Activated T-cell treated with anti-CD3 and anti-CD28 coated beads, Interleukin-2, amount 50 U/mL, for 72 hours (primary cell): ENCODE measurements around the gene ADAMTS2. TPM values are rescaled to one million over a fixed set of nuclear protein-coding genes. Genes with fewer than 3 reads are reported as not detected.

Experiments used
- ATAC-seq, 2 donors: fragments of 150-1000 bp; cut with Tn5 transposase; replicated peaks in 1 of 2; 2 replicates each; pipeline ENCODE4 v1.10.0; 2021; ENCODE audit warnings: moderate library complexity in 2 of 2, mild to moderate bottlenecking in 1 of 2
- DNase-seq, 2 donors: peaks; one replicate each; pipeline ENCODE4 v3.0.0; 2021 to 2022; ENCODE audit warnings: mixed read lengths in 1 of 2
- H3K27ac Mint-ChIP-seq: one replicate; pipeline ENCODE4 v1.8.0; 2022; ENCODE audit warnings: mild to moderate bottlenecking, moderate library complexity, mixed read lengths
- H3K27me3 Mint-ChIP-seq: one replicate; pipeline ENCODE4 v1.8.0; 2022; ENCODE audit warnings: low read depth, mixed read lengths
- H3K36me3 Mint-ChIP-seq, 2 donors: one replicate each; pipeline ENCODE4 v1.8.0; 2022; ENCODE audit warnings: mixed read lengths in 2 of 2, mild to moderate bottlenecking in 1 of 2; ENCODE audit not compliant: insufficient read depth in 2 of 2
- H3K4me1 Mint-ChIP-seq: one replicate; pipeline ENCODE4 v1.8.0; 2022; ENCODE audit warnings: low read depth, mixed read lengths
- H3K4me3 Mint-ChIP-seq, 2 donors: one replicate each; pipeline ENCODE4 v1.8.0; 2022; ENCODE audit warnings: mild to moderate bottlenecking in 2 of 2, mixed read lengths in 2 of 2, moderate library complexity in 2 of 2
- H3K9me3 Mint-ChIP-seq, 2 donors: one replicate each; pipeline ENCODE4 v1.8.0; 2022; ENCODE audit warnings: mixed read lengths in 2 of 2
- total RNA-seq, 2 donors: library from RNA; stranded (reverse); gene quantifications; one replicate each; pipeline ENCODE4 v1.2.3, GENCODE V29; 2022

Gene ADAMTS2
- total RNA-seq, 2 donors from 2014 or later = not detected

- Mint-ChIP-seq H3K27me3 (peaks cover 6% of the 10 kb centered on the region), H3K27ac (no peak overlapping the region), H3K36me3 (no peaks in the 10 kb centered on the region)
Measured at GRCh38 chr5:179232091-179232735, 113.0 kb downstream of the ADAMTS2 start.

GRCh38 chr5:179231309-179231708, 114.0 kb downstream of the ADAMTS2 start:
- peaks cover 6% of the 10 kb centered on the region for H3K27me3 Mint-ChIP-seq
- H3K36me3 Mint-ChIP-seq = no peaks in the 10 kb centered on the region
- H3K27ac Mint-ChIP-seq = no peak overlapping the region
- no peak overlapping the region for H3K4me3 Mint-ChIP-seq
- no peak for DNase-seq
- H3K4me1 Mint-ChIP-seq = no peaks in the 10 kb centered on the region
- no peak for ATAC-seq
- no peaks in the 10 kb centered on the region for H3K9me3 Mint-ChIP-seq

More at GRCh38 chr5:179232091-179232735, 113.0 kb downstream of the ADAMTS2 start:
- Mint-ChIP-seq H3K4me3 (no peak overlapping the region), H3K4me1 (no peaks in the 10 kb centered on the region), H3K9me3 (no peaks in the 10 kb centered on the region)
- no peak for DNase-seq
- ATAC-seq = no peak

GRCh38 chr5:179230061-179230461, 115.2 kb downstream of the ADAMTS2 start:
- no peaks in the 10 kb centered on the region for H3K4me1 Mint-ChIP-seq
- no peak overlapping the region for H3K27ac Mint-ChIP-seq
- H3K27me3 Mint-ChIP-seq = peaks cover 6% of the 10 kb centered on the region
- H3K9me3 Mint-ChIP-seq = no peaks in the 10 kb centered on the region
- DNase-seq (no peak), ATAC-seq (no peak)
- no peak overlapping the region for H3K4me3 Mint-ChIP-seq
- H3K36me3 Mint-ChIP-seq = no peaks in the 10 kb centered on the region

- Mint-ChIP-seq H3K27ac (no peak overlapping the region), H3K27me3 (no peaks in the 10 kb centered on the region), H3K9me3 (no peaks in the 10 kb centered on the region), H3K36me3 (peaks cover 0 to 2% of the 10 kb centered on the region in 2 donors), H3K4me3 (no peak overlapping the region), H3K4me1 (no peaks in the 10 kb centered on the region)
- DNase-seq (no peak), ATAC-seq (no peak)
Measured at GRCh38 chr5:179229331-179229831, 115.9 kb downstream of the ADAMTS2 start.

- Mint-ChIP-seq H3K9me3 (peaks cover 0 to under 1% of the 10 kb centered on the region in 2 donors), H3K4me1 (no peaks in the 10 kb centered on the region), H3K27ac (no peak overlapping the region), H3K36me3 (peaks cover under 1 to 2% of the 10 kb centered on the region in 2 donors), H3K27me3 (no peaks in the 10 kb centered on the region), H3K4me3 (no peak overlapping the region)
- ATAC-seq (no peak), DNase-seq (no peak)
Measured at GRCh38 chr5:179228341-179229121, 116.7 kb downstream of the ADAMTS2 start.

- Mint-ChIP-seq H3K4me1 (no peaks in the 10 kb centered on the region), H3K27ac (no peak overlapping the region), H3K36me3 (peaks cover 2% of the 10 kb centered on the region in 2 donors), H3K4me3 (no peak overlapping the region), H3K9me3 (peaks cover 6 to 7% of the 10 kb centered on the region in 2 donors), H3K27me3 (no peaks in the 10 kb centered on the region)
- no peak for DNase-seq
- no peak for ATAC-seq
Measured at GRCh38 chr5:179227580-179228311, 117.5 kb downstream of the ADAMTS2 start.

- H3K9me3 Mint-ChIP-seq = peaks cover 6 to 7% of the 10 kb centered on the region in 2 donors
- H3K27ac Mint-ChIP-seq = no peak overlapping the region
- DNase-seq (no peak), ATAC-seq (no peak)
- H3K4me1 Mint-ChIP-seq = no peaks in the 10 kb centered on the region
- peaks cover 2% of the 10 kb centered on the region in 2 donors for H3K36me3 Mint-ChIP-seq
- H3K4me3 Mint-ChIP-seq = no peak overlapping the region
- no peaks in the 10 kb centered on the region for H3K27me3 Mint-ChIP-seq
Measured at GRCh38 chr5:179227229-179227579, 118.1 kb downstream of the ADAMTS2 start.

- no peaks in the 10 kb centered on the region for H3K4me1 Mint-ChIP-seq
- no peak overlapping the region for H3K4me3 Mint-ChIP-seq
- H3K27ac Mint-ChIP-seq = no peak overlapping the region
- peaks cover 2% of the 10 kb centered on the region in 2 donors for H3K36me3 Mint-ChIP-seq
- H3K9me3 Mint-ChIP-seq = peaks cover 6 to 7% of the 10 kb centered on the region in 2 donors
- no peaks in the 10 kb centered on the region for H3K27me3 Mint-ChIP-seq
- no peak for ATAC-seq
- no peak for DNase-seq
Measured at GRCh38 chr5:179226696-179227095, 118.6 kb downstream of the ADAMTS2 start.

- ATAC-seq = no peak
- Mint-ChIP-seq H3K4me1 (no peaks in the 10 kb centered on the region), H3K36me3 (peaks cover 2% of the 10 kb centered on the region in 2 donors), H3K27ac (no peak overlapping the region), H3K4me3 (no peak overlapping the region), H3K27me3 (no peaks in the 10 kb centered on the region), H3K9me3 (peaks cover 6 to 7% of the 10 kb centered on the region in 2 donors)
- DNase-seq = no peak
Measured at GRCh38 chr5:179225387-179225786, 119.9 kb downstream of the ADAMTS2 start.

GRCh38 chr5:179224741-179225140, 120.5 kb downstream of the ADAMTS2 start:
- H3K36me3 Mint-ChIP-seq = peaks cover 2% of the 10 kb centered on the region in 2 donors
- H3K4me1 Mint-ChIP-seq = no peaks in the 10 kb centered on the region
- no peaks in the 10 kb centered on the region for H3K27me3 Mint-ChIP-seq
- ATAC-seq = no peak
- DNase-seq = no peak
- H3K27ac Mint-ChIP-seq = no peak overlapping the region
- H3K4me3 Mint-ChIP-seq = no peak overlapping the region
- peaks cover 6 to 7% of the 10 kb centered on the region in 2 donors for H3K9me3 Mint-ChIP-seq

- peaks cover 2% of the 10 kb centered on the region in 2 donors for H3K36me3 Mint-ChIP-seq
- no peak for DNase-seq
Measured at GRCh38 chr5:179223961-179224360, 121.3 kb downstream of the ADAMTS2 start.

GRCh38 chr5:179223528-179223927, 121.7 kb downstream of the ADAMTS2 start:
- Mint-ChIP-seq H3K27me3 (no peaks in the 10 kb centered on the region), H3K36me3 (peaks cover 2% of the 10 kb centered on the region in 2 donors), H3K9me3 (peaks cover 6 to 7% of the 10 kb centered on the region in 2 donors), H3K27ac (no peak overlapping the region), H3K4me3 (no peak overlapping the region), H3K4me1 (no peaks in the 10 kb centered on the region)
- DNase-seq (no peak), ATAC-seq (no peak)

More at GRCh38 chr5:179223961-179224360, 121.3 kb downstream of the ADAMTS2 start:
- Mint-ChIP-seq H3K9me3 (peaks cover 6 to 7% of the 10 kb centered on the region in 2 donors), H3K27ac (no peak overlapping the region), H3K4me1 (no peaks in the 10 kb centered on the region), H3K27me3 (no peaks in the 10 kb centered on the region), H3K4me3 (no peak overlapping the region)
- no peak for ATAC-seq
